Measurements from ENCODE around the gene UST. TPM values are rescaled to one million over a fixed set of nuclear protein-coding genes. Genes with fewer than 3 reads are reported as not detected.

Gene UST
- total RNA-seq, 1 donor from 2014 or later, result 9.7 TPM

DNA sequence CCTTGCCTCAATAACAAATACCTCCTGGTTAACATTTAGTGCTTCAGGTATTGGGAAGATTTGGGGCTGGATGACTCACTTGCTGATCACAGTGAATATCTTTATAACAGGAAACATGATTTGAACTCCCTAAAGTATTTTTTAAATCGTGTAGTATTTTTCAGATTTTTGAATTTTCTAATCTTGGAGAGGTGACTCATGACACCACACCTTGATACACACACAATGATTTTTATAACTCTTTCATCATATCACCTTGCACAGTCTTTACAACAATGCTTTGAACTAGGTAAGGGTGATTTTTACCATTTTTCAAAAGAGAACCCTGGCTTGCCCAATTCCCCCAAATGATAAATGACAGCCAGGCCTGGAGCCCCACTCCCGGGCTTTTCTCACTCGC lies 273.5 kb downstream of the UST start:
- H3K4me3 Mint-ChIP-seq, result no peak overlapping the region
- TF ChIP-seq, protein P1, sequence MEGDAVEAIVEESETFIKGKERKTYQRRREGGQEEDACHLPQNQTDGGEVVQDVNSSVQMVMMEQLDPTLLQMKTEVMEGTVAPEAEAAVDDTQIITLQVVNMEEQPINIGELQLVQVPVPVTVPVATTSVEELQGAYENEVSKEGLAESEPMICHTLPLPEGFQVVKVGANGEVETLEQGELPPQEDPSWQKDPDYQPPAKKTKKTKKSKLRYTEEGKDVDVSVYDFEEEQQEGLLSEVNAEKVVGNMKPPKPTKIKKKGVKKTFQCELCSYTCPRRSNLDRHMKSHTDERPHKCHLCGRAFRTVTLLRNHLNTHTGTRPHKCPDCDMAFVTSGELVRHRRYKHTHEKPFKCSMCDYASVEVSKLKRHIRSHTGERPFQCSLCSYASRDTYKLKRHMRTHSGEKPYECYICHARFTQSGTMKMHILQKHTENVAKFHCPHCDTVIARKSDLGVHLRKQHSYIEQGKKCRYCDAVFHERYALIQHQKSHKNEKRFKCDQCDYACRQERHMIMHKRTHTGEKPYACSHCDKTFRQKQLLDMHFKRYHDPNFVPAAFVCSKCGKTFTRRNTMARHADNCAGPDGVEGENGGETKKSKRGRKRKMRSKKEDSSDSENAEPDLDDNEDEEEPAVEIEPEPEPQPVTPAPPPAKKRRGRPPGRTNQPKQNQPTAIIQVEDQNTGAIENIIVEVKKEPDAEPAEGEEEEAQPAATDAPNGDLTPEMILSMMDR (conservative IDR thresholded peaks at IDR 0.05), result no peak
- no peak for DNase-seq (ENCODE audit: extremely low spot score, unreplicated experiment)
- H3K9me3 Mint-ChIP-seq, result no peaks in the 10 kb centered on the region
- no peaks in the 10 kb centered on the region for H3K27me3 Mint-ChIP-seq
- H3K27ac Mint-ChIP-seq, result no peak overlapping the region
- peaks cover 17% of the 10 kb centered on the region for H3K36me3 Mint-ChIP-seq
- H3K4me1 Mint-ChIP-seq (ENCODE audit: unreplicated experiment), result peaks cover 17% of the 10 kb centered on the region

DNA sequence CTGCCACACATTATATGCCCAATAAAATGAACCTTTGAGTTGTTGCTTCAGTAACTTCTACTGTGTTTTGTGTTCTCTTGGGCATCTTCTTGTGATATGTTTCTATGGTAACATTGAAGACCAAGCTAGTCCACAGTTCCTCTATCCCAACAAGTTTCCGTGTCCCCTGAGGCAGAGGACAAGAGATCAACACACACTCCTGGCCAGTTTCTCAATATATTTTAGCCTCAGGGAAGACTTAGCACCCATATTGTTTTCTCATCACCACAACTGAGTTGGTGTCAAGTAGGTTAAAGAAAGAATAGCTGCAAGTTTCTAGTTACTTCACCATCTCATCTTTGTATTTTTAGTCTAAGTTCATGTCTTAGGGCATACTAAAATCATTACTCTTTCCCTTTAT lies 277.5 kb downstream of the UST start:
- H3K27ac Mint-ChIP-seq, result no peak overlapping the region
- no peaks in the 10 kb centered on the region for H3K9me3 Mint-ChIP-seq
- TF ChIP-seq, protein P1 (conservative IDR thresholded peaks at IDR 0.05), result no peak
- H3K27me3 Mint-ChIP-seq, result no peaks in the 10 kb centered on the region
- peaks cover 17% of the 10 kb centered on the region for H3K36me3 Mint-ChIP-seq
- H3K4me3 Mint-ChIP-seq, result no peak overlapping the region
- peaks cover 11% of the 10 kb centered on the region for H3K4me1 Mint-ChIP-seq (ENCODE audit: unreplicated experiment)
- DNase-seq (ENCODE audit: extremely low spot score, unreplicated experiment), result no peak

DNA sequence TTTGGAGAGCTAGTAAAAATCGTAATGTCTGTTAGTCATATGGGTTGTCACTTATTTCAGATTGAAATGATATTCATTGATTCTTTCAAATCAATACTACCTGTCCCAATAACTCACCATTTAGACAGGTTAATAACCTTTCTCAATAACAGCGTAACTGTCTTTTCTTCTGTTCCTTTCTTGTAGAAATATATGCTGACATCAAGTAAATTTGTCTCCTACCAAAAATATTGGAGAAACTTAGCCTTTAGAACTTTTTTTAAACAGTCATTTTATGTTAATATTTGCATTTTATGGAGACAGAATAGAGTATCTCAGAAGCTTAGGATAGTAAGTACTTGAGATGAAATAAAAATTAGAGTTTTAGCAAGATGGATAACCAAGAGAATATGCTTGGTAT lies 278.2 kb downstream of the UST start:
- Mint-ChIP-seq H3K27ac (no peak overlapping the region), H3K36me3 (peaks cover 10% of the 10 kb centered on the region), H3K4me3 (no peak overlapping the region), H3K9me3 (no peaks in the 10 kb centered on the region), H3K4me1 (ENCODE audit: unreplicated experiment) (peaks cover 4% of the 10 kb centered on the region), H3K27me3 (no peaks in the 10 kb centered on the region)
- DNase-seq (ENCODE audit: extremely low spot score, unreplicated experiment), result no peak
- TF ChIP-seq, protein P1 (conservative IDR thresholded peaks at IDR 0.05), result no peak

DNA sequence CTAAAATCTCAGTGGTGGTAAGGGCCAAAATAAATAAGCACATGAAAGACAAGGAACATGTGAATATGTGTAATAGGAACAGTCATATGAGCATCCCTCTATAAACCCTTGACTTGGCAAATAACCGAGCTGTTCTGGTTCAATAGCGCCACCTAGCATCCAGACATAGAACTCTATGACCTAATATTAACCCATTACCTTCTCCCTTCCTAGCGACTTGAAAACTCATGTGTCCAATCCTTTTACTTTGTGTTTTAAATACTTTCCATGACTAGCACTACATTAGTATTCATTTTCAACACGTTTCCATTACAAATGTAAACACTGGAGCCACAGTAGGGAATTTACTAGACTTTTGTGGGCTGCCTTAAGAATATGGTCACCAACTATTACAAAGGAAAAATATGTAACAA lies 279.7 kb downstream of the UST start:
- H3K36me3 Mint-ChIP-seq, result peaks cover 4% of the 10 kb centered on the region

DNA sequence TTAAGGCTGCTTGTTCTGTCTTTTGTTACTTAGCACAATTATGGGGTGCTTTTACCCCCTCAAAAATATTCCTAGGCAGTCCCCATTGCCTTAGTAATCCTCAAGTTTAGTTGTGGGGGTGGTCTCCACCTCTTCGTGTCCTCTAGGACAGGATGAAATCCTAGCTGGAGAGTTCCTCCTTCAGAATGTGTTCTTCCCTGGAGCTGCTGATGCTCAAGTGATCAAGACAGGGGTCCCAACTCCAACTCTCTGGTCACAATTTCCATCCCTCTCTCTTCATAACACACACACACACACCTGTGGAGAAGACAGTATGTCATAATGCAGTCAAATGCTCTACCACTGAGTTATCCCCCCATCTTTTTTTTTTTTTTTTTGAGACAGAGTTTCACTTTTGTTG lies 280.7 kb downstream of the UST start:
- Mint-ChIP-seq H3K4me1 (ENCODE audit: unreplicated experiment) (peaks cover 11% of the 10 kb centered on the region), H3K4me3 (no peak overlapping the region), H3K27me3 (no peaks in the 10 kb centered on the region), H3K27ac (no peak overlapping the region), H3K36me3 (no peaks in the 10 kb centered on the region), H3K9me3 (no peaks in the 10 kb centered on the region)
- DNase-seq (ENCODE audit: extremely low spot score, unreplicated experiment), result no peak
- TF ChIP-seq, protein P1 (conservative IDR thresholded peaks at IDR 0.05), result no peak

More for the DNA sequence above, 279.7 kb downstream of the UST start:
- Mint-ChIP-seq H3K4me3 (no peak overlapping the region), H3K27me3 (no peaks in the 10 kb centered on the region), H3K9me3 (no peaks in the 10 kb centered on the region), H3K4me1 (ENCODE audit: unreplicated experiment) (peaks cover 6% of the 10 kb centered on the region), H3K27ac (no peak overlapping the region)
- no peak for DNase-seq (ENCODE audit: extremely low spot score, unreplicated experiment)
- TF ChIP-seq, protein P1 (conservative IDR thresholded peaks at IDR 0.05), result peak; percentile 78
